Measurements from ENCODE around the gene COL6A2.
"Not testable (repeated sequence)": the region's sequence is repeated elsewhere in the genome, so short reads cannot be mapped to it uniquely, and the experiment has no call there.

Gene COL6A2

DNA sequence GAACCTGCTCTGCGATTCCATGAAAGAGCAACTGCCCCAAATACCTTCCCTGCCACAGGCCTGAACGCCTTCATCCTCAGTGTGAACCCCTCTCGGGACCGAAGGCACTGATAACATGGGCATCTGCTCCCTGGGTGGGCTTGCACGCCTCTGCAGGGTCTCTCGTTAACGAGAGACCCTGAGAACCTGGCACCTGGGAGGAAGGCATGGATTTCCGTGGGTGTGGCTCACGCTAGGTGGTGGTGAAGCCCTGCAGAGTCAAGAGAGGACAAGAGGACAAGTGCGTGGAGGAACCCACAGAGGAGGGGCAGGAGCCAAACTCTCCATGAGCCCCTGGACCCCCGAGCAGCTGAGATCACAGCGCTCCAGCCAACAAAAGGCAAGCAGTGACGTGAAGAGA is 26.8 kb upstream of the COL6A2 start:
- DNase-seq: no peak
- in situ Hi-C loops (cut with HindIII; ENCODE audit: low pct_ligation_motif_present, low pct_unique_long_range_greater_than_20kb, low sequenced_read_pairs): no loop called here

DNA sequence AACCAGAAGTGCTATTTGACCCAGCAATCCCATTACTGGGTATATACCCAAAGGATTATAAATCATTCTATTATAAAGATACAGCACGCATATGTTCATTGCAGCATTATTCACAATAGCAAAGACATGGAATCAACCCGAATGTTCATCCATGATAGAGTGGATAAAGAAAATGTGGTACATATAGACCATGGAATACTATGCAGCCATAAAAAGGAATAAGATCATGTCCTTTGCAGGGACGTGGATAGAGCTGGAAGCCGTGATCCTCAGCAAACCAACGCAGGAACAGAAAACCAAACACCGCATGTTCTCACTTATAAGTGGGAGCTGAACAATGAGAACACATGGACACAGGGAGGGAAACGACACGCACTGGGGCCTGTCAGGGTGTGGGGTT is 21.2 kb upstream of the COL6A2 start:
- in situ Hi-C loops (cut with HindIII; ENCODE audit: low pct_ligation_motif_present, low pct_unique_long_range_greater_than_20kb, low sequenced_read_pairs); DNase-seq: not testable (repeated sequence)

DNA sequence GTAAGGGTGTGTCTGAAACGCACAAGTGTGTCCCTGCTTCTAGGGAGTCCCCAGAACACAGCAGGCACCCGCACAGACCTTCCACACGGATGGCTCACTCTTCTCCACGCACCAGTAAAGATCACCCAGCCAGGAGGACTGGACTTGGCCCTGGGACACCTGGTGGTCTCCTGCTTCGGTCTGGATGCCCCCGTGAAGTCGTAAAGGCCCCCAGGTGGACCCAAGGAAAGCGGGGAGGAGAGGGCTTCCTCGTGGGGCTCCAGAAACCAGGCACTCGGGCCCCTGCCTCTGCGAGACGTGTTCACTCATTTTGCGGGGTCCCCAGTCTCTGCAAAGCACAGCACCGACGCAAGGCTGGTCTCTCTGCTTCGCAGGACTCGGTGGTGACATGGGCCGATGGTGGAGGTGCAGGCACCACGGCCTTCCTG is 20.2 kb upstream of the COL6A2 start:
- in situ Hi-C loops (cut with HindIII; ENCODE audit: low pct_ligation_motif_present, low pct_unique_long_range_greater_than_20kb, low sequenced_read_pairs): no loop called here
- DNase-seq: no peak

DNA sequence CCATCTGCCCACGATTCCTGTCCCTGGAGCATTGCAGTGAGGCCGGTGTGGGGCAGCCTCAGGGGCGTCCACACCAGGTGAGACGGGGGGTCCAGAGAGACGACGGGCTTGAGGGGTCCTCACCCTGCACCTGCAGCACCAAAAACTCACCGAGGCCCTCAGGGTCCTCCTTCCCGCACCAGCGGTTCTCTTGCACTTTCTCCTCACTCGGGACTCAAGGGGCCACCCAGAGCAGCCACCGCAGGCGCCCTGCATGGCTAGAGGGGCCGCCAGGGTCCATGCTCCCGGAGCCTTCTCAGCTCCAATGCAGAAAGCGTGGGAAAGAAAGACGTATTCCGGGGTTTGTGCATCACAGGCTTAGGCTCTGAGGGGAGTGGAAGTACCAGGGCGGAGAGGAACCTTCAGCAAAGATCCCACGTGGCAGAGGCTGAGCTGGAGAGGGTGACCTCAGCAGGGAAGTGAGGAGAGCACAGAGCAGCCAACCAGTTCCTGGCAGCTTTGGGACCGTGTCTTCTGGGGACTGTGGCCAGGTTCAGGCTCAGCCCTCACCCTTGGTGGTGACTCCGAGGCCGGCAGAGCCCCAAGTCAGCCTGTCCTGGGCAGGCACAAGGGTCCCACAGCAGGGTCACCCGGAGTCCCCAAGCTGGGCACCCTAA is 19.5 kb upstream of the COL6A2 start:
- in situ Hi-C loops (cut with HindIII; ENCODE audit: low pct_ligation_motif_present, low pct_unique_long_range_greater_than_20kb, low sequenced_read_pairs): no loop called here
- no peak for DNase-seq

DNA sequence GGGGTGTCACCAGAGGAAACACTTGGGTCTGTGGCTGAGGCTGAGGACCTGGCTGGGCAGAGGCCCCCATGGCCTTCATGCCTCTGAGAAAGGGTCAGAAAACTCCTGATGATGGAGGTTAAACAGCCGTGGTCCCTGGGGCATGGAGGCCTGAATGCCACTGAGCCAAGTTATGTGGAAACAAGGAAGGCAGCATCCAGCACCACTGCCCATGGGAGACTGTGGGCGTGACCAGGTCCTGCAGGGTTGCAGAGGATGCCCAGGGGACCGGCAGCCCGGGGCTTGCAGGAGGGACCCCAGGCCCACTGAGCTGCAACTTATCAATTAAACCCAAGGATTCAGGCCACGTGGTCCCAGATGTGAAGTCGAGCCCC is 18.9 kb upstream of the COL6A2 start:
- DNase-seq: no peak
- in situ Hi-C loops (cut with HindIII; ENCODE audit: low pct_ligation_motif_present, low pct_unique_long_range_greater_than_20kb, low sequenced_read_pairs): no loop called here

DNA sequence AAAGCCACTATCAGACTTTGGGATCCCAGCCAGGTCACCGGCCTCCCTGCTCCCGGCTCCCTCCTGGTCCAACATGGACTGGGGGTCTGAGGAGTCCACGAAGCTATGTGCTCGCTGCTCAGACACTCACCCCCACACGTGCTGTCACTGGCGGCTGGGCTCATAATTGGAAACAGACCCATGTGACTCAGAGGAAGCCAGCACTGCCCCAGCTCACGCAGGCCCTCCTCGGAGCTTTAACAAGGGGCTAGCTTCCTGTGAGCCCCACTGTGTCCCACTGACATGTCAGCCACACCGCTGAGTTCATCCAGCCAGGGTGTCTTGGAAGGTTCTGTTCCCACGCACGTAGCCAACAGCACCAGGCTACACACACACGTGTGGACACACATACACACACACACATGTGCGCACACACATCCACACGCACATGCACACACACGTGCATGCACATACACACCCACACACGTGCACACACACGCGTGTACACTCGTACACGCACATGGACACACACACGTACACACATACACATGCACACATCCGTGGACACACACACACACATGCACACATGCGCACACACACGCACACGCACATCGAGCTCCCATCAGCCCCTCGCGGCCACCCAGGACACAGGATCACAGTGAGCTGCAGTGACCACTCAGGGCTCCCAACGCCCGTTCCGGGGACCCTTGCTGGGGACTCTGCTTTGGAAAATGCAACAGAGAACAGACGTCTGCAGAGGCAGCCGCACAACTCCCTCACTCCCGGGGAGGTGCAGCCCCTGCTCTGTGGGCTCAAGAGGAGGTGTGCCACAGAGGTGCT is 18.4 kb upstream of the COL6A2 start:
- in situ Hi-C loops (cut with HindIII; ENCODE audit: low pct_ligation_motif_present, low pct_unique_long_range_greater_than_20kb, low sequenced_read_pairs): no loop called here
- DNase-seq: no peak

DNA sequence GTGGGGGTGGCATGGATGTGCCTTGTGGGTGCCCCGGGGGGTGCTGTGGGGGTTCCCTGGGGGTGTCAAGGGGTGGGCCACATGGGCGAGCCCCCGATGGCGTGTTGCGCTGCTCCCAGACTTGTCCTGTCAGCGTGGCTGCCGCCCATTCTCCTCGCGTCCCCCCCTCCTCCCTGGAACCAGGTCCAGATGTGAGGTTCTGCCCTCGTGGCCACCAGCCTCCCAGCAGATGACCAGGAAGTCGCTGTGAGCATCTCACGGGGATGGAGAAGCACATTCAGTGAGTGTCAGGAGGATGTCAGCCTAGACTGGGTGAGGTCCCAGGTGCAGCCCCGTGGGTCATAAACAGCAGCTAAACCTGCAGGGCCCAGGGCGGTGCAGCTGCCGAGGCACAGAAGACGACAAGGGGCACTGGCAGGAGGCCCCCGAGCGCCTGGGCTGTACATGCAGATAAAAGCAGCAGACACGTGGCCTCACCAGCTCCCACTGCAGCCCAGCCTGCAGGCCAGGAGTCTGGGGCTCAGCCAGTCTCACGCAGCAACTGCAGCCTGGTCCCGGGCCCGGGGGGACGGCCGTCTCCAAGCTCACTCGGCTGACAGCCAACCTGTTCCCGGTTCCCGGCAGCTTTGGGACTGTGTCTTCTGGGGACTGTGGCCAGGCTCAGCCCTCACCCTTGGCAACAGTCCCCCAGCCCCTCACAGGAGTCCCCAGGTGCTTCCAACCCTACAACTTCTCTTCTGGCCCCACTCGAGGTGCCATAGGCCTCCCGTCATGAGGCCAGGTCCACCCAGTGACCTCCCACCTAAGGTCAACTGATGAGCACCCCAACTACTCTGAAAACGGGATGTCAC is 17.5 kb upstream of the COL6A2 start:
- no peak for DNase-seq
- in situ Hi-C loops (cut with HindIII; ENCODE audit: low pct_ligation_motif_present, low pct_unique_long_range_greater_than_20kb, low sequenced_read_pairs): no loop called here

DNA sequence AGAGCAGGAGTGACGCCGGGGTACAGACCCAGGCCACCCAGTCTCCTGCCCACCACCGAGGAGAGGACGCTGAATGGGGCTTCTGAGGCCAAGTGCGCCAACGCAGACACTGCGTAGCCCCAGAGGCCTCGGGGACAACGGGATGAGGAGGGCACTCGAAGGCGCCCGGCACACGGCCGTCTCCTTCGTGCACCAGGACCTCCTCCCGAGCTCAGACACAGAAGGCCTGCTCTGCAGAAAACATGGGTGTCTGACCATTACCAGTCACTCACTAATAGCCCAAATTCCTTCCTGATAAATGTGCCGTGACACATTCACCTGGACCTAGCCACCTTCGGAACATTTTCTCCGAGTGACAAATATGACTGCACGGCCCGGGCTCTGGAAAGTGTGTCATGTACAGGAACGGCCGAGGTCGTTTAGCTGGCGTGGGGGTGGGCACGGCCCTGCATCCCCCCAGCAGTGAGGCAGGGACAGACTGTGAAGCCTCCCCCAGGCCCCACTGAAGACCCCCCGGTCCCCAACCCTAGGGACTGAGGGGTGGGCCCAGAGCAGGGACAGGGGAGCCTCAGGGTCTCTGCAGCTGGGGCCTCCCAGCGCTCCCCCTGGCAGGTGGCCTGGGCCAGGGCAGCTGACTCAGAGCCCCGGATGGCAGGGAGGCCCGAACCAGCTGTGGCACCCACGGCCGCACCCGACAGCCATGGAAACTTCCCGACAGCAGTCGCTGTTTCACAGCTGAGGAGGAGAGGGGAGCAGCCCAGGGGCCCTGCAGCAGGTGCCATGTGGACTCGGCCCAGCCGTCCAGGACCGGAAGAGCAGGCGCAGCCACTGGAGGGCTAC is 16.7 kb upstream of the COL6A2 start:
- in situ Hi-C loops (cut with HindIII; ENCODE audit: low pct_ligation_motif_present, low pct_unique_long_range_greater_than_20kb, low sequenced_read_pairs): no loop called here
- no peak for DNase-seq

DNA sequence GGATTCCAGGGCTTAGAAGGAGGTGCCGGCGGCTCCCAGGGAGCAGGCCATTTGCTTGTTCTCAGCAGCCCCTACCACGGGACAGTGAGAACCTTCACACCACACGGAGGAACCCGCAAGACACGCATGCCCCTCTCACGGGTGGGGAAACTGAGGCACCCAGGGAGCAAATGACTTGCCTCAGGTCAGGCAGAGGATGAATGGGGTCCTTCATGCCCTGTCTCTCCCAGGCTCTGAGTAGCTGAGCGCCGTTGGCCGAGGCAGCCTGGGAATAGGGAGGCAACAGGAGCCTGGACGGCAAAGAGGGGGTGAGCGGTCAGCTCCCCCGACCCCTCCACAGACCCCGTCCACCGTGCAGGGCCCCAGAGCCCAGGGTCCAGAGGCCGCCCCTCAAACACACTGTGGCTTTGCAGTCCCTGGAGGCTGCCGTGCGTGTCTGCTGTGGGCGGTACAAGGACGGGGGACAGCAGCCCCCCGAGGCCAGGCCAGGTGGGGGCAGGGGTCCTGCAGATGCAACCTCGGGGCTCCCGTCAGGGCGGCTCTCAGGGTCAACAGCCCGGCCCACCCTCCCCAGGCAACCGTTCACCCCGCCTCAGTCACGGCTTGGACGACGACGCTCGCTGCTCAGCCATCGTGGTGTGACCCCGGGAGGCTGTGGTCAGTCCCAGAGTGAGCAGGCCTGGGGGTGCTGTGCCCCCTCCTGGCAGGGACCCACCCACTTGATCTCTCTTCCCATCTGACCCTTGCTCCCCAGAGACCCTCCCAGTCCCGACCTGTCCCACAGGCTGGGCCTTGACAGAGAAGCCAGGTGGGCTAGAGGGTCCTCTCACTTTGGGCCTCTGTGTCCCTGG is 15.8 kb upstream of the COL6A2 start:
- in situ Hi-C loops (cut with HindIII; ENCODE audit: low pct_ligation_motif_present, low pct_unique_long_range_greater_than_20kb, low sequenced_read_pairs): no loop called here
- no peak for DNase-seq

DNA sequence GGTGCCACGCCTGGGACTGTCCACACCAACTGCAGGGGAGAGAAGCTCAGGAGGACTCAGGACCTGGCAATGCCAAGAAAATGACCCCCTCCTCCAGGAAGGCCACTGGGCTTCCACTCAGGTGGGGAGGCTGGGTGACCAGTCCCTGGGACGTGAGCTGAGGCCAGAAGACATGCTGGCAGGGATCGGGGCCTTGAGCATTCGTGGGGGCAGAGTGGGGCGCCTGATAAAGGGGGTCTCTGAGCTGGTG is 15.3 kb upstream of the COL6A2 start:
- no peak for DNase-seq
- in situ Hi-C loops (cut with HindIII; ENCODE audit: low pct_ligation_motif_present, low pct_unique_long_range_greater_than_20kb, low sequenced_read_pairs): no loop called here

DNA sequence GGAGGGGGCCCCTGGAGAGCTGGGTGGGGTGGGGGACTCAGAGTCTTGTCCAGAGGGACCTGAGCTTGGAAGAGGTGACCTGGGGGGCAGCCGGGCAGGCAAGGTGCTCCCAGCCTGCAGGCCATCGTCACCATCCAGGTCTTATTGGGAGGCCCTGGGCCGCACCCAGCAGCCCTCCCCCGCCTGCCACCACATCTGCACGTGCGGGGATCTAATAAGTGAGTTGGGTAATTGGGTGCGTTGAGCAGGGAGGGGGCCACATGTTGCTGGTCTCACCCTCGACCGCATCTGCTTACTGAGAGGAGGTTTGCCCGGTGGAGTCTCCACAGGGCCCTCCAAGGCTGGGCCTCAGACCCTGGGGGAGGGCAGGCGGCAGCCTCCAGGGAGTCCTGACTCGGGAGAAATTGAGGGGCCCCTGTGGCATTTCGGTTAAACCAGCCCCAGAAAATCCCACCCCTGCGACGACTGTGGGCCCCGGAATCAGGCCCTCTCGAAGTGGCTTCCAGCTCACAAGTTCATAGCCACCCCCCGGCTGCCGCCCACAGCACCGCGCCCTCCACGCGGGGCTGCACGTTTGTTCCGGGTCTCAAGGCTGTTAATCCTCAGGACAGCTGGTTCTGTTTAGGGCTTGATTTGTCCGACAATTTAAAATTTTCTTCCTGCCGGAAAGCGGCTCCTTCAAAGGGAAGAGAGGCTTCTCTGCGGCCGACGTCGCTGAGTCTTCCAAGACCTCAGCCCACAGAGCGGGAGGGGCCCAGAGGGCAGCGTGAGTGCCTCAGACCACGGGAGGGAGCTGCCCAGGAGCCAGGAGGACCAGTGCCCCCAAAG is 14.7 kb upstream of the COL6A2 start:
- in situ Hi-C loops (cut with HindIII; ENCODE audit: low pct_ligation_motif_present, low pct_unique_long_range_greater_than_20kb, low sequenced_read_pairs): no loop called here
- no peak for DNase-seq

DNA sequence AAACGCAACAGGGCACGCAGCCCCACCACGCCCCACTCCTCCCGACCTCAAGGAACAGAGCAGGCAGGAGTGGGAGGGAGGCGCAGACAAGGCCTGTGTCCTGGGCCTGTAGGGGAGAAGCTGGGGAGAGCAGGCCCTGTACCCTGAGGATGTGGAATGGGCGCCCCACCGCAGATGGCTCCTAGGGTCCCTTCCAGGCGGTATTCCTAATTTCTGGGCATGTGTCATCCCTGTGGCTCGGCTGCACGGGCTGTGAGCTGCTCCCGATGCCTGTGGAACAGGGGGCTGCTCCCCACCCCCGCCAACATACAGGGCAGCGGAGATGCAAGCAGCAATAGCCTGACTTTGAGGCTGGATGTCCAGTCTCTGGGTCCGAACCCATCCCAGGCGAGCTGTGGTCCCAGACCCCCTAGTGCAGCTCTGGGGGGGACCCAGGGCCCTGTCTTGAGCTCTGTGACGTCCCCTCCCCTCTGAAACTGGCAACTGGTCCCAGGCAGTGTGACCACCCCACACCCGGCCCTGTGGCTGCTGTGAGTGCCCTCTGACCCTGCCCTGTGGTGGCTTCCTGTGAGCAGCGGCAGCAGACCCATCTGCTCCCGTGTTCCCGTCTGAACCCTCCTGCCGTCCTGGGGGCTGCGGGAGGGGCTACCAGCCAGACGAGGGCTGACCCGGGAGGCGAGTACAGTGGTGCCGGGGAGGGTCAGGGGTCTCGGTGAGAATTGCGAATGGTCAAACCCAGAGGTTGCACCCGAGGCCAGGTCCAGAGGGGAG is 13.9 kb upstream of the COL6A2 start:
- in situ Hi-C loops (cut with HindIII; ENCODE audit: low pct_ligation_motif_present, low pct_unique_long_range_greater_than_20kb, low sequenced_read_pairs): no loop called here
- DNase-seq: no peak

DNA sequence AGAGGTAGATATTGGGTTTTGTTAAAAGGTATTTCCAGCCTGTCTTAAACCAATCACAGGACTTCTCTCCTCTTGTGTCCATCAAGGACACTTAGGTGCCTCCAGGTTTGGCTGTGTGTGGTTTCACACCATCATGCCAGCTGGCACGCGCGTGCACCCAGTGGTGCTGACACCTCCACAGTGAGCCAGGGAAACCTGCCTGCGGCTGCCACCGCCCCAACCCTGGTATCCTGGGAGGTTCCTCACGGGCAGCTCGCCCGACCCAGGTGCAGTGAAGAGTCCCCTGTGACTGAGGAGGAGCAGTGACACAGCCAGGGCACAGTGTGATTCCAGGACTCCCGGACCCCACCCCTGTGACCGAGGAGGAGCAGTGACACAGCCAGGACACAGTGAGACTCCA is 13.2 kb upstream of the COL6A2 start:
- in situ Hi-C loops (cut with HindIII; ENCODE audit: low pct_ligation_motif_present, low pct_unique_long_range_greater_than_20kb, low sequenced_read_pairs): no loop called here
- DNase-seq: no peak

DNA sequence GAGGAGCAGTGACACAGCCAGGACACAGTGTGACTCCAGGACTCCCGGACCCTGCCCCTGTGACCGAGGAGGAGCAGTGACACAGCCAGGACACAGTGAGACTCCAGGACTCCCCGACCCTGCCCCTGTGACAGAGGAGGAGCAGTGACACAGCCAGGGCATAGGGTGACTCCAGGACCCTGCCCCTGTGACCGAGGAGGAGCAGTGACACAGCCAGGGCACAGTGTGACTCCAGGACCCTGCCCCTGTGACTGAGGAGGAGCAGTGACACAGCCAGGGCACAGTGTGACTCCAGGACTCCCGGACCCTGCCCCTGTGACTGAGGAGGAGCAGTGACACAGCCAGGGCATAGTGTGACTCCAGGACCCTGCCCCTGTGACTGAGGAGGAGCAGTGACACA is 12.7 kb upstream of the COL6A2 start:
- not testable (repeated sequence) for DNase-seq

DNA sequence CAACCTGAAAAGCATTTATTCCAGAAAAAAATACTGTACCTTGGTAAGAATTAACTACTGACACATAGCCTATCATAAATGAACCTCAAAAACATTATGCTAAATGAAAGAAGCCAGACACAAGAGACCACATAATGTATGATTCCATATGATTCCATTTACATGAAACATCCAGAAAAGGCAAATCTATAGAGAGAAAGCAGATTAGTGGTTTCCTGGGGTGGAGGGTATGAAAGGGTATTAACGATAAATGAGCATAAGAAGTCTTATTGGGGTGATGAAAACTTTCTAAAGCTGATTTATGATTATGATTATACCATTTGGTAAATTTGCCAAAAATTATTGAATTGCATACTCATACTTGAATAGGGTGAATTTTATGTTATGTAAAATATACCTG is 10.3 kb upstream of the COL6A2 start:
- in situ Hi-C loops (cut with HindIII; ENCODE audit: low pct_ligation_motif_present, low pct_unique_long_range_greater_than_20kb, low sequenced_read_pairs): no loop called here
- DNase-seq: no peak

More for the DNA sequence above, 12.7 kb upstream of the COL6A2 start:
- in situ Hi-C loops (cut with HindIII; ENCODE audit: low pct_ligation_motif_present, low pct_unique_long_range_greater_than_20kb, low sequenced_read_pairs): not testable (repeated sequence)

DNA sequence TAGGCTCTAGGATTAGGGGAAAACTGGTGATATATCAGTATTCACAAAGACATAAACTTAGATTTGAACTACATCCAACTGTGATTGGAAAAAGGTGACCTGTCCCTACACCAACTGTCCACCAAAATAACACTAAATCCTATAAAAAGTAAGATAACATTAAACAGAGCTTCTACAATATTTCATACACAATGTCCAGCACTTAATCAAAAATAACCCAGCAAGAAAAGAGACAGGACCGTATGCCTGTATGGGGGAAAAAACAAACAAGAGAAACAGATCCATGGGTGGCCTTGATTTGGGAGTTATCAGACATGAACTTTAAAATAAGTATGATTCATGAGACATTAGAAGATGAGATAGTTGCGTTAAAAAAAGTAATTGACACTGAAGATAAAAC is 9.7 kb upstream of the COL6A2 start:
- DNase-seq: no peak
- in situ Hi-C loops (cut with HindIII; ENCODE audit: low pct_ligation_motif_present, low pct_unique_long_range_greater_than_20kb, low sequenced_read_pairs): no loop called here

DNA sequence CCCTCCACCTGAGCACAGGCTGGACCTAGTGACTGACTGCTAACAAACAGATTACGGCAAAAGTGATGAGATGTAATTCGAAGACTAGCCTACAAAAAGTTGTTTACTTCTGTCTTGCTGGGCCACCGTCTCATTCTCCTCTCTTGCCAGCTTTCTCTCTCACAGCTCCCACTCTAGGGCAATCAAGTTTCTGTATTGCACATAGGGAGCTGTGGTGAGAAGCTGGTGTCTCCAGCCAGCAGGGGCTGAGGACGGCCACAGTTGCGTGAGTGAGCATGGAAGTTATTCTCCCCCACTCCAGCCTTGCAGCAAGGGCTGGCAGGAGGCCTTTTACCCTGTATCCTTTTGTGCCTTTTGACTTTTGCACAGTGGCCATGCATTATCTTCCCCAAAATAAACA is 8.6 kb upstream of the COL6A2 start:
- in situ Hi-C loops (cut with HindIII; ENCODE audit: low pct_ligation_motif_present, low pct_unique_long_range_greater_than_20kb, low sequenced_read_pairs): no loop called here
- no peak for DNase-seq

All from ACHN (cell line).